ENCODE data around the gene DISC1.

DISC1 gene

DNA sequence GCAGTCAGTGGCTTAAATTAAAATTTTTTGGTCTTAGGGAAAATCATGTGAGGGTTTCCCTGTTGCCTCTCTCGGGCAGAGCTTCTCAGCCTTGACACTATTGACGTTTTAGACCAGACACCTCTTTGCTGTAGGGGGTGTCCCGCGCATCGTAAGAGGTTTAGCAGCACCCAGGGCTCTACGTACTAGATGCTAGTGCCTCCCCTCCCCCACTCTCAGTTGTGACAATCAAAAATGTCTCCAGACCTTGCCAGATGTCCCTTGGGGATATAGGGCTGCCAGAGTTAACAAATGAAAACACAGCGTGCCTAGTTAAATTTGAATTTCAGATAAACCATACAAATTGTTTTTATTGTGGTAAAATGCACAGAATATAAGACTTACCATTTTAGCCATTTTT, 293.3 kb downstream of the DISC1 start:
- in situ Hi-C loops (cut with HindIII; ENCODE audit: low sequenced_read_pairs): no loop called here

DNA sequence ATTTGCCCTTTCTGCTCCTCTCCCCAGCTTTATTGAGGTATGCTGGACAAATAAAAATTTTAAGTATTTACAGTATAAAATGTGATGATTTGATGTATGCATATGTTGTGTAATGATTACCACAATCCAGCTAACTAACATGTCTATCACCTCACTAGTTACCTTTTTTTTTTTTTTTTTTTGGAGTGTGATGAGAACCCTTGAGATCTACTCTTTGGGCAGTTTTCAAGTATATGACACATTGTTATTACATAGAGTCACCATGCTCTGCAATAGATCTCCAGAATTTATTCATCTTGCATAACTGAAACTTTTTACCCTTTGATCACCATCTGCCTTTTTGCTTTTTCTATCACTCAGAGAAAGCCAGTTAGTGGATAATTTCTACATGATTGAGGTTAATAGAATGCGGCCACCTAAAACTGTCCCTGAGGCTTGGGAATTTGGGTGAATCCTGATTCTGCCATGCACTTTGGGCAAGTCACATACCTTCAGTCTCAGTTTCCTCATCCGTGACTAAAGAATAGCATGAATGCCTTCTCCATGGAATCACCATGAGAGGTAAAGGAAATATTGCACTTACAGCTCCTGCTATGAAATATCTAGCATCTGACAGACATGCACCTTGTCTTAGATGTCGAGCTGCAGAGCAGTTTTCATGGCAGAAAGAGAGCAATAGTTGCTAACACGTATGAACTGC, 295.2 kb downstream of the DISC1 start:
- in situ Hi-C loops (cut with HindIII; ENCODE audit: low sequenced_read_pairs): no loop called here

DNA sequence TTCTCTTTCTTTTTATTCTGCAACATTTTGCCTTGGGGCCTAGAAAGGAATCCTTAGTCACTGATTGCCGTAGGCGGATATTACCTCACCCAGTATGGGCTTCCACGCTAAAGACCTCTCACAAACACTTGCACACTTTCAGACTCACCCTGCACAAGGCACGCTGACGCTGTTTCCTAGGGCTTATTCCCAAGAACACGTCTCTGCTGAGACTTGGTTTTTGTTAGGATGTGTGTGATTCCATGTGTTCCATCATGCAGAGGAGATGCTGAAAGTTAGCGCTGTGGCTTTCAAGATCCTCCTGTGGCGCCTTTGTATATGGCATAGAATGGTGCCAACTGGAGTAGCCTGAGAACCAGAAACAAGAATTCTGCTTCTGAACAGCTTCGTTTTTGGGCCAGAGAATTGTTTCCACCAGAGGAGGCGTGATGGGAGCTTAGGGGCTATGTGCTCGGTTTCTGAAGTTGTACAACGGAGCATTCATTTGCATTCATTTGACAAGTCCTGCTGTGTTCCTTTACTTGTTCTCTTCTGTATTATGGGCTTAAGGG, 297.0 kb downstream of the DISC1 start:
- in situ Hi-C loops (cut with HindIII; ENCODE audit: low sequenced_read_pairs): no loop called here

DNA sequence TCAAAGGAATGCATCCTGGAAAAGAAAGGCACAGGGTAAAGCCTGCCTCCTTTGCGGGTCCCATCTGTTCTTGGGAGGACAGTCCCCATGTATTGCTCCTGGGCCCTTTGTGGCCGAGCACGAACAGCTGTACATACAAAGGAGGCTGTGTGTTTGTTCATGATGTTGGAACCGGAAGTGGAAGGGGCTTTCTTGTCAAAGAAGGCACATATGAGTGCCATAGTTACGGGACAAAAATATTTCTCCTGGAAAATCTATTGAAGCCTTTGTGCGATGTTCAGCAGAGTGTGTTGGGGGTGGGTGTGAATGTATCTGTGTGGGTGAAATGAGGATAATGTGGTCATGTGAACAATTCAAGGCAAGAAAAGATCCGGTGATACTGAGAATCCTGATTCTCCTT, 297.6 kb downstream of the DISC1 start:
- in situ Hi-C loops (cut with HindIII; ENCODE audit: low sequenced_read_pairs): no loop called here

DNA sequence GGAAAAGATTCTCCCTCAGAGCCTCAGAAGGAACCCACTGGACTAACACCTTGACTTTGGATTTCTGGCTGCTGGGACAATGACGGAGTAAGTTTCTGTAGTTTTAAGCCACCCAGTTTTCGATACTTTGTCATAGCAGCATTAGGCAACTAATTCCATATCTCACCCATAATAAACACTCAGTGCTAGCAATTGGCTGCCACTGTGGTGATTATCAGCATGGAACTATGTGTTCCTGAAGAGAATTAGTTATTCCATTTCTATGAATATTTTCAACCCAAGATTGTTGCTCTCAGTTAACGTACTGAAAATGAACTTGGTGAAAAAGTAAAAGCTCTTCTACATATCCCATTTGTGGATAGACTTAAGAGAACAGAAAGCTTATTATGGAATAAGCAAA, 299.3 kb downstream of the DISC1 start:
- in situ Hi-C loops (cut with HindIII; ENCODE audit: low sequenced_read_pairs): loop anchor here (5.0 kb wide), 1 partner anchor 59 kb away; no protein-coding TSS in a partner anchor

DNA sequence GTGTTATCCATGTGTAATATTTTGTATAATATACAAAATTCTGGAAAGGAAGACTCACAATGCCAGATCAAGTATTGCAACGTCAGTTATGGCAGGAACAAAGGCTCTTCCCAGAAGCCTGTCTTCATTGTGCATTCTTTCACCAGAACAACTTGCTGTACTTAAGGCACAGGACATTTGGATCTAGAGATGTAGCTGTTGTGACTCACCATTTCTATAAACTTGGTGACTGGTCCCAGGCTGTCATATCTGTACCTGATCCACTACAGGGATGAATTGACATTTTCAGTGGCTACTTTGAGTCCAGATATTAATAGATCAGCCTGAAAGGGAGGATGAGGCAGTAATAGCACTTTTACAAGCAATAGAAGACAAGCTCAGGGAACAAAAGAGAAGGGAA, 299.8 kb downstream of the DISC1 start:
- in situ Hi-C loops (cut with HindIII; ENCODE audit: low sequenced_read_pairs): loop anchor here (5.0 kb wide), 1 partner anchor 59 kb away; no protein-coding TSS in a partner anchor

DNA sequence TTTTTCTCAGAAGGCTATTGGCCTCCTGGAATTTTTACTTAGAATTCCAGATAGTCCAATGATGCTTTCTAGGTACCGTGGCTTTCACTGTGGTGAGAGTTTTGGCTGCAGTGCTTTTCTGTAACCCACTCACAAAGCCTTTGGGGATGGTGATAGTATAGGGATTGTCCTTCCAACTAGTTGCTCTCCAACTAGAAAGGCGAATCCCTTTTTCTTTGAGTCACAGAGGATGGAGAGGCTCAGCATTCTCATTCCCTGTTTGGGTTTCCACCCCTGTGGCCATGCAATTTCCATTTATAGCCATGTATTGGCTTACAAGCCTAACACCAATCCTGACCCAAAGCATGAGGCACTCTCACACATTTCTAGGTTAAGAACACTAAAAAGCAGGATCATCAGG, 300.3 kb downstream of the DISC1 start:
- in situ Hi-C loops (cut with HindIII; ENCODE audit: low sequenced_read_pairs): loop anchor here (5.0 kb wide), 1 partner anchor 60 kb away; no protein-coding TSS in a partner anchor

DNA sequence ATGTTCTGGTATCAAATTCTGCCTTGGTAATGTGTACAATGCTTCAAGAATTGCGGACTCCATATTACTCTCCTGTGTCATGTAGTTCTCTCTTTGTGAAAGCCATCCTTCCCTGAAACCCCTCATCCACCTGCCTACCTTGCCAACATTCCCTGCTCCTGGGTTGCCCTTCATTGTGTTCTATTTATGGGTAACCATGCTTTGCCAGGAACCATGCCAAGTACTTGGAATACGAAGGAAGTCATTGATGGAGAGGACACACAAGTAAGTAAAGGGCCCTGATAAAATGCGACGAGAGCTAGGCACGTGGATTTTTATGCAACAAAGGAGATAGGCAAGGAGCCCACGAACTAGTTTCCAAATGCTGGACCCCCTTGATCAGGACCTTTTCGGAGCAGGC, 300.8 kb downstream of the DISC1 start:
- in situ Hi-C loops (cut with HindIII; ENCODE audit: low sequenced_read_pairs): loop anchor here (5.0 kb wide), 1 partner anchor 60 kb away; no protein-coding TSS in a partner anchor

DNA sequence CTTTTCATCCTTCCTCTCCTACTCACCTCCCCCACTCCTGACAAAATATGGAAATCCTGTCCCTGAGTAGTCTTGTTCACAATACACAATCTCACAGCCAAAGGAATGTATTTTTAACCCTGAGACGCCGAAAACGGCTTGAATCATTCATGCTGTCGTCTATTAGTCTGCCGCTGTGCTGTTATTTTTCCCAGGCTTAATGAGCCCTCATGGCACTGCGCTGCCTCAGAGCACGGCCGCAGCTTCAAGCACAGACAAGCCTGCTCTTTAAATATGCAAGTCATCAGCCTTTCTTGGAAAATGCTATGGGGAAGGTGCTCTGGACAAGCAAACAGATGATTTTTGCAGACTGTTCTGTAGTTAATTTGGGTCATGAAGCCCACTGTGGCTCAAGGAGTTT, 302.7 kb downstream of the DISC1 start:
- in situ Hi-C loops (cut with HindIII; ENCODE audit: low sequenced_read_pairs): loop anchor here (5.0 kb wide), 1 partner anchor 62 kb away; no protein-coding TSS in a partner anchor

DNA sequence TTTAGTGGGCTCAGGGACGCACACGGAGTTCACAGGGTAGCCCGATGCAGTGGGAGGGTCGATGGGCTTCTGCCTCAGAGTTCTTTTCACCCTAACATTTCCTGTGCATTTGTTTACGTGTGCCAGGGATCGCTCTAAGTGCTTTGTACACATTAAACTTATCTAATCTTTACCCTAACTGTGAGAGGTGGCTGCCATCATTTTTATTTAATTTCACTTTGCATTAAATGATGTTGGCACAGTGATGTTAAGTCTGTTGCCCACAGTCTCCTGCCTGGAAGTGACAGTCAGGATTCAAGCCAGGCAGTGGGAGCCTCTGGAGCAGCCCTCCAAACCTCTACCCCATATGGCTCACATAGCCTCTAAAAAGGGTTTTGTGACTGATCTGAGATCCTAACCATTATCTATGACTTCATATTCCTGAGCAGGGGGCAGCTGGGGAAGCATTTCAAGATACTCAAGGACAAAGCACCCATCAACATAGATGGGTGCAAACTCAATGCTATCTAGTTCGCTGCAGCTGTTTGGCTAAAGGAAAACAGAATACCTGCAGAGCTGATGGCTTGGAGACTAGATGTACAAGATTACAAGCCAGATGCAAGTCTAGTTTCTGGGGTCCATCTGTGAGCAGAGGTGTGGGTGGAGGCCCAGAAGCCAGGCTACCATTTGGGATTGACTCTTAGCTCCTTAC, 303.8 kb downstream of the DISC1 start:
- in situ Hi-C loops (cut with HindIII; ENCODE audit: low sequenced_read_pairs): no loop called here

DNA sequence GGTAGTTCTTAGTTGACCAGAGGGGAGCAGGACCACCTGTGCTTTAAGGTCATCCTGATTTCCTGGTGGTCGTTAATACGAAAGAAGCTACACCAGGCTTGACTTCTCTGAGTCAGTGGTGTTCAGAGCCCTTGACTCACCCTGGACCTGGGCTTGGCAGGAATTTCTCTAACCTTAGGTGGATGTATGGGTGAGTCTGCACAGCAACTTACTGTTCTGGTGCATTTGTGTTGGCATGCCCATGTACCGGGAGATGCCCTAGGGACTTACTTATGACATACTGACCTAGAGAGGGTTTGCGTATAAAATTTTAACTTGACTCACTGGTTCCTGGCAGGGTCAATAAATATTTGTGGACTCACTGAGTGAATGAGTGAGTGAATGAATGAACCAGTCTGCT, 304.6 kb downstream of the DISC1 start:
- in situ Hi-C loops (cut with HindIII; ENCODE audit: low sequenced_read_pairs): no loop called here

DNA sequence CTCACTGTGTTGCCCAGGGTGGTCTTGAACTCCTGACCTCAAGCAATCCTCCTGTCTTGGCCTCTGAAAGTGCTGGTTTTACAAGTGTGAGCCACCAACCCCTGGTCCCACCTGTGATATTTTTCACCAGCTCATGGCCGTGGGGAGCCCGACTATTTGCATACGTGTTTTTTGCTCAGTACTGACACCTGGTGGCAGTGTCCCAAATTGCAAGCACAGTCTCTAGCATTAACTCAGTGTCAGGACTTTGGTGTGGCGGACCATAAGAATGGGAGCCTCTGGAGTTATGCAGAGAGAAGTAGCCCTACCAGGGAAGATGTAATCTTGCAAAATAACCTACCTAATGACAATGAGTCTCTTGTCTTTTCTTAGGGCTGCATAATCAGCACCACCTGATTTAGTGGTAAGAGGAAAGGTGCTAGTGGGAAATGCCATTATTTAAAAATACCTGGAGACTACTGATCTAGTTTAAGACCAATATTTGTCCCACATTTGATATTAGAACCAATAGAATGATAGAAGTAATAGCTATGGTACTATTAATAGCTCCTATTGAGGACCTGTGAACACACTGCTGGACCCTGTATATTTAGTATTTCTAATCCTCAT, 305.4 kb downstream of the DISC1 start:
- in situ Hi-C loops (cut with HindIII; ENCODE audit: low sequenced_read_pairs): no loop called here

DNA sequence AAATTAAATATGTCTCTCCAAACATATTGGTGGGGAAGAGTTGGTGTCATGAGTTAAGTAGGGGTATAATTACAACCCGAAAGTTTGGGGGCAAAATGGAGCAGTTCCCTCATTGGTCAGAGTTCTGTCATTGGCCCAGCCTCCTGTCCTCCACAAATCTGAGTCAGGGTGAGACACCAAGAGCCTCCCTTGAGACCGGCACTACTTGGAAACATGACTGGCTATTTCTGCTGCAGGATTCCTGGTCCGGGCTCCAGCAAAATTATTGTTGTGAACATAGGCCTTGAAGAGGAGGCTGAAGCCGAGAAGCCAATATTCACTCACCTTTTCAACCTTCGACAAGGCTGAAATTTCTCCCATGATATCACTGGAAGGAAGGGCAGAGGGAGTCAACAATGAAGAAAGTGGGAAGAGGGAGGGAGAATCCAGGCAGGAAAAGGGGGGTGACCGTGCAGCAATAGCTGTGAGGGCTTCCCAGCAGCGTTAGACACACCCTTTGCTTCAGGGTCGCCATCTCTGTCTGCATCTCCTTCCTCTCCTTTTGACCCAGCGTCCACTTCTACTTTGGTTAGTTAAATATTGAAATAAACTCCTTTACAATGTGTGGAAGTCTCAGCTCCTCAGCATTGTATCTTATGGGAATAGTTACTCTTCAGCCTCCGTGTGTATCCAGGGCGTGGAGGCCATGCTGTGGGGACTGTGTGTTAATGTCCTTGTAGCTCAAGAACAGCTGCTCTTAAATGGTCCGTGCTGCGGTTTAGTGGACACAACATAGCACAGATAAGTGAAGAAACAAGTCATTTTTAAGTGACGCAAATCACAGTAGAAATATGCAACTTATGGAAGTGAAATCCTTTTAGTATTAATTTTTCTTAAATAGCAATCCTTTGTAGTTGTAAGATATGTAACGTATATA, 307.4 kb downstream of the DISC1 start:
- in situ Hi-C loops (cut with HindIII; ENCODE audit: low sequenced_read_pairs): no loop called here

DNA sequence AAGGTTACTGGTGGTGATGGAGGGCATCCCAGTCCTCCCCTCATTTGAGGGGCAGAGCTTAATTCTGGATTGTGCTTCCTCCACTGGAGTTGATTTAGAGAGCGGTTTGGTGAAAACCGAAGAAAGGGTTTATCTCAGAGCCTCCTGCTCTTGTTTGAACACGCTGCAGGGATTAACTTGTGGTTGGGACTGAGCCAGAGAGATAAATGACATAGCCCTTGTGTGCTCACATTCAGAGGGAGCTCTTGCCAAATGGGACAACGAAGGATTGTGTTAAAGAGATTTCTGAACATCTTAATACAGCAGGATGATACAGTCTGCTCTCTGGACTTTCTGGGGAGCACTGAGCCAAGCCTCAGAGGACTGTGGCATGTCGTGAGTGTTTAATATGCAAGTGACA, 308.2 kb downstream of the DISC1 start:
- in situ Hi-C loops (cut with HindIII; ENCODE audit: low sequenced_read_pairs): no loop called here

DNA sequence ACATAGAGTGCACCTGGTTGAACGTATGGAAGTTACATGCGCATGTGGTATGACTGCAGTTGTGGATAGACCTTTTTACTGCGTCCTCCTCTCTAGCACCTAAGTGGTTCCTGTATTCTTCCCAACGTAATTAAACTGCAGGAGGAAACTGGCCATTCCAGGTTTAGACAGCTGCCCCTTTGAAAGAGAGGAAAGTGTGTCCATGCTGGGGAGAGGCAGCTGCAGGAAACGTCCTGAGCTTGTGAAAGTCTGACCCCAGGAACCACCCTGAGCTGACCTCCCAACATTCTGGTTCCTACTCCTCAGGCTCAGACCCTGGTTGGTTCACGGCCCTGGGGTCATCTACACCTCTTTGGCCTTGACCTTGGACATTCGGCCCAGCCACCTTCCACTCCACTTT, 309.3 kb downstream of the DISC1 start:
- in situ Hi-C loops (cut with HindIII; ENCODE audit: low sequenced_read_pairs): no loop called here

DNA sequence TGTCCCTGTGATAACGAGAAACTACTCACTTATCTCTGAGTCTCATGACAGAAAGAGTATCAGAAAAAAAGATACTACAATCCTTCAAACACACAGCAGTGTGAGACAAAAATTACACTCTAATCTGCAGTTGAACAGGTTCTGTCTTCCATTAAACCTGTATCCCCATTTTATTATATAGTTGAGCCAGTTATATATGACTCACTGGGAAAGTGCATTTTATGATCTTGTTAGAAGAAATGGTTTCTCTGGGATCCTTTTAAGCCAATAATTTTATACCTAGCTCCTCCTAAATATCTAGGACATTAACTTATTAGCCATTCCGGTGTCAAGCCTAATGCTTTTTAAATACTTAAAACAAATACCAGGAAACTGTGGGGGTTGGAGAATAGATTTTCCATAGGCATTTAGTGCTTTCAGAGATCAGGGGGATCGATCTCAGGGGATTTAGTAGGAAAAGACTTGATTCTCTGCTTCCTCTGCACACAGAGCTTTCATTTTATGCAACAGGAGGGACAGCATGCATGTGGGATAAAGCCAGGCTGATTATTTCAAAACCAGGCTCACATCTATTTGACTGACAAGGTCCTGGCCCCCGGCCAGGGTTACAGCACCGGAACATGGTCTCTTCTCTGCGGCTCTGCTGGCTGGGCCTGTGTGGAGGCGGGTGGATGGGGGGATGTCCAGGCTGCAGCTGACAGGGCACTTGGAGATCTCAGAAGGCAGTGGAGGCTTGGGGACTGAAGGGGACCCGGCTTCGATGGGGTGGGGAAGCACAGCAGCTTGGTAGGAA, 310.6 kb downstream of the DISC1 start:
- in situ Hi-C loops (cut with HindIII; ENCODE audit: low sequenced_read_pairs): no loop called here

DNA sequence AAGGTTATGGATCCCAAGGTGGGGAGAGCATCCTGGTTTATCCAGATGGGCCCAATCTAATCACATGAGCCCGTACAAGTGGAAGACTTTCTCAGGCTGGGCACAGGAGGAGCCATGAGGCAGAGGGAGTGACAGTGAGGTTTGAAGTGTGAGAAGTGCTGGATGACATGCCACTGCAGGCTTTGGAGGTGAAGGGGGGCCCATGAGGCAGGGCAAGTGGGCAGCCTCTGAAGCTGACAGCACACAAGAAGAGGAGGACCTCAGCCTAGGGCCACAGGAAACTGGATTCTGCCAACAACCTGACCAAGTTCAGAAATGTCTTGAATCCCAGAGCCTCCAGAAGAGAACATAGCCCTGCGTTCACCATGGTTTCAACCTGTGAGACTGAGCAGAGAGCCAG, 311.6 kb downstream of the DISC1 start:
- in situ Hi-C loops (cut with HindIII; ENCODE audit: low sequenced_read_pairs): no loop called here

DNA sequence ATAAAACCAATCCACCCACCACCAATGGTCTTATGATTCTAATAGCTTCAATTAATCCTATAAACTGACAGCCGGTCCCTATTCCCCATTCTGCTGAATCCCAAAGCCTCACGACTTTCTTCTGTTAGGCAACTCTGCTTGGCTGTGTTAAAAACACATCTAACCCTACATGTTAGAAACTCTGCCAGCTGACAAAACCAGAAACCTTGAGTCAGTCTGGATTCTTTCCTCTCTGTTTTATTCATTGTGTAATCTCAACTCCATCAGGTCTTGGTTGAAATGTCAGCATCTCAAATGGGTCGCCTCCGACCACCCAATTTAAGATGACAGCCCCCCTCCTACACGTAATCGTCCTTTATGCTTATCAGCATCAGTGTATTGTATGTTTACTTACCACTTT, 312.1 kb downstream of the DISC1 start:
- in situ Hi-C loops (cut with HindIII; ENCODE audit: low sequenced_read_pairs): no loop called here

DNA sequence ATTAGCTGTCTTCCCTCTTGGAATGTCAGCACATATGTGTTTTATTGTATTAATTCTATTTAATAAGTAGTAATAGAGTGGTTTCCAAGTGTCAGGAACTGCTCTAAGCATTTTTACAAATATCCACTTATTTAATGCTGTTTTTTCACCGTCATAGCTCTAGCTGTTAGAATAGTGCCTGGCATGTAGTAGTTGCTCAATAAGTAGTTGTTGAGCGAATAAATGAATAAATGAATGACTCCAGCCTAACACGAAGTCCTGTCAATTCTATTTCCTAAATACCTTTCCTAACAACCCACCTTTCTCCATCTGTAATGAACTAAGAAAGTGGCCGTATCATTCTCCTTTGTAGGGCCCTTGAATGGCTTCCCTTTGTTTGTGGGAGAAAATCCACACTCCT, 312.5 kb downstream of the DISC1 start:
- in situ Hi-C loops (cut with HindIII; ENCODE audit: low sequenced_read_pairs): no loop called here

DNA sequence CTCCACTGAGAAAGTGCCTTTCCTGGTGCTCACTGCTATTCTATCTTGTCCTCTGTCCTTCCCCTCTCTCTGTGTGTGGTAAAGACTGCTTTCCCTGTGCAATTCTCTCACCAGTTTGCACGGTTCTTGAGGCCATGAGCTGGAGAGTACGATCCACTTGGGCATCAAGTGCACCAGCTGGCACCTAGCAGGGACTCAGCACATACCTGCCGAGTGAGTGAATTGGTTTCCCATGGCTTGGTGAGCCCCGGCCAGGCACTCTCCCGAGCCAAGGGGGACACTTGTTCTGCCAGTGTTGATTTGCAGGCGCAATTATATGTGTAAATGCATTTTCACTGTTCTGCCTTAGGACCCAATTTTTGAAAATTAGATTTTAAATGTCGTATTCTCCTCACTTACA, 313.5 kb downstream of the DISC1 start:
- in situ Hi-C loops (cut with HindIII; ENCODE audit: low sequenced_read_pairs): no loop called here

Measured in endothelial cell of hepatic sinusoid (primary cell).